Epidermal melanocyte (primary cell): ENCODE results near the gene LPCAT2.

Source experiments
- DNase-seq: peaks from one replicate; pipeline ENCODE4 v3.0.0; 2011; ENCODE audit warnings: low spot score; ENCODE audit not compliant: insufficient read length

The LPCAT2 gene

GRCh38 chr16:55508941-55509931 lies at the start of gene LPCAT2:
Gene LPCAT2, plus strand, starts transcription at chr16:55509072. Its CDS starts 110 bp downstream, at chr16:55509182.
- DNase-seq, result peak; percentile 68

GRCh38 chr16:55462241-55462640 lies 46.6 kb upstream of the LPCAT2 start:
- DNase-seq, result no peak

- no peak for DNase-seq
Observed at GRCh38 chr16:55464375-55464774, 44.5 kb upstream of the LPCAT2 start.

- peak; percentile 61 for DNase-seq
Observed at GRCh38 chr16:55465077-55465896, 43.6 kb upstream of the LPCAT2 start.

- no peak for DNase-seq
Observed at GRCh38 chr16:55466209-55466608, 42.7 kb upstream of the LPCAT2 start.

- no peak for DNase-seq
Observed at GRCh38 chr16:55467898-55468297, 41.0 kb upstream of the LPCAT2 start.

GRCh38 chr16:55468352-55468990 lies 40.4 kb upstream of the LPCAT2 start:
- no peak for DNase-seq

GRCh38 chr16:55469821-55470532 lies 38.9 kb upstream of the LPCAT2 start:
- no peak for DNase-seq

GRCh38 chr16:55470533-55471371 lies 38.1 kb upstream of the LPCAT2 start:
- peak; percentile 52 for DNase-seq

GRCh38 chr16:55471448-55472097 lies 37.3 kb upstream of the LPCAT2 start:
- no peak for DNase-seq

GRCh38 chr16:55473587-55473986 lies 35.3 kb upstream of the LPCAT2 start:
- no peak for DNase-seq

GRCh38 chr16:55474821-55475220 lies 34.1 kb upstream of the LPCAT2 start:
- DNase-seq, result no peak

- no peak for DNase-seq
Observed at GRCh38 chr16:55475919-55476318, 33.0 kb upstream of the LPCAT2 start.

- no peak for DNase-seq
Observed at GRCh38 chr16:55476625-55477533, 32.0 kb upstream of the LPCAT2 start.

GRCh38 chr16:55477736-55478135 lies 31.1 kb upstream of the LPCAT2 start:
- no peak for DNase-seq

- DNase-seq, result peak; percentile 49
Observed at GRCh38 chr16:55478827-55479429, 29.9 kb upstream of the LPCAT2 start, which contains the start of gene MMP2. Gene MMP2, plus strand, starts transcription at chr16:55479198. Its CDS starts 282 bp downstream, at chr16:55479480.

GRCh38 chr16:55479430-55480140 lies 29.3 kb upstream of the LPCAT2 start:
- DNase-seq, result no peak
